Right lobe of liver (tissue), 4 donors: ENCODE data around the gene CHADL.

Source experiments
- POLR2A ChIP-seq: fragments of 450-650 bp; IDR thresholded peaks from one replicate; pipeline ENCODE4 v1.6.1; 2017; ENCODE audit warnings: antibody characterized with exemption, mild to moderate bottlenecking
- TF ChIP-seq, protein P1 (sequence below), 4 donors: fragments of 200-600 bp in 3 of 4; fragments of 450-650 bp in 1 of 4; IDR thresholded peaks; one replicate each; pipeline versions ENCODE4 v1.5.1 to v1.8.0; 2016 to 2022; ENCODE audit warnings: antibody characterized with exemption in 4 of 4, mild to moderate bottlenecking in 2 of 4
- donor health status: DM: no; HTN: no; CAD: no.
- donor health status: DM: no; HTN: no; CAD: no.
- donor health status: DM: no; HTN: yes; CAD: no.

DNA sequence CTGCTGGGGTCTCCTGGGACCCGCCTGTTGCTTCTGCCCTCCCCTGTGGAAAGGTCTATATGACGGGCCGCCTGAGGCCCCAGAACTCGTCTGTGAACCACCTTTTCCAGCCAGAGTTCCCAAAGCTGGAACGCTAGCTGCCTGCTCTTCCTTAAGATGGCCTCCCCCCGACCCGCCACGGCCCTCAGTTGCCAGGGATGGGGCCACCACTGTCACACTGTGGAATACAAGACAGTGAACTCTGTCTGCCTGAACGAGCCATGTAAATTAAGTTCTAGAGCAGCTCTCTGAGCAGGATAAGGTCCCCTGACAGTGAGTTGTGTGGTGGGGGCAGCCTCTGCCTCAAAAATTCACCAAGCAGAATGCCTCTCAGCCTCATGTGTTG is 10.3 kb downstream of the CHADL start:
- TF ChIP-seq, protein P1, sequence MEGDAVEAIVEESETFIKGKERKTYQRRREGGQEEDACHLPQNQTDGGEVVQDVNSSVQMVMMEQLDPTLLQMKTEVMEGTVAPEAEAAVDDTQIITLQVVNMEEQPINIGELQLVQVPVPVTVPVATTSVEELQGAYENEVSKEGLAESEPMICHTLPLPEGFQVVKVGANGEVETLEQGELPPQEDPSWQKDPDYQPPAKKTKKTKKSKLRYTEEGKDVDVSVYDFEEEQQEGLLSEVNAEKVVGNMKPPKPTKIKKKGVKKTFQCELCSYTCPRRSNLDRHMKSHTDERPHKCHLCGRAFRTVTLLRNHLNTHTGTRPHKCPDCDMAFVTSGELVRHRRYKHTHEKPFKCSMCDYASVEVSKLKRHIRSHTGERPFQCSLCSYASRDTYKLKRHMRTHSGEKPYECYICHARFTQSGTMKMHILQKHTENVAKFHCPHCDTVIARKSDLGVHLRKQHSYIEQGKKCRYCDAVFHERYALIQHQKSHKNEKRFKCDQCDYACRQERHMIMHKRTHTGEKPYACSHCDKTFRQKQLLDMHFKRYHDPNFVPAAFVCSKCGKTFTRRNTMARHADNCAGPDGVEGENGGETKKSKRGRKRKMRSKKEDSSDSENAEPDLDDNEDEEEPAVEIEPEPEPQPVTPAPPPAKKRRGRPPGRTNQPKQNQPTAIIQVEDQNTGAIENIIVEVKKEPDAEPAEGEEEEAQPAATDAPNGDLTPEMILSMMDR (IDR thresholded peaks at IDR 0.05): no peak
- no peak for TF ChIP-seq POLR2A
